IPS-NIHi7 (cell line): ENCODE data around the gene IL2RG.

Experiments used
- DNase-seq: peaks from one replicate; pipeline ENCODE4 v3.0.0; 2012; ENCODE audit warnings: mixed read lengths; ENCODE audit errors: extremely low spot score

The IL2RG gene

GRCh38 chrX:71111141-71111843 is at the start of gene IL2RG:
Gene IL2RG, minus strand, starts transcription at chrX:71111577. Its CDS starts 38 bp downstream, at chrX:71111539.
- DNase-seq = no peak

- DNase-seq = no peak
These were observed 49.1 kb upstream of the IL2RG start for GRCh38 chrX:71160475-71160874.

DNA sequence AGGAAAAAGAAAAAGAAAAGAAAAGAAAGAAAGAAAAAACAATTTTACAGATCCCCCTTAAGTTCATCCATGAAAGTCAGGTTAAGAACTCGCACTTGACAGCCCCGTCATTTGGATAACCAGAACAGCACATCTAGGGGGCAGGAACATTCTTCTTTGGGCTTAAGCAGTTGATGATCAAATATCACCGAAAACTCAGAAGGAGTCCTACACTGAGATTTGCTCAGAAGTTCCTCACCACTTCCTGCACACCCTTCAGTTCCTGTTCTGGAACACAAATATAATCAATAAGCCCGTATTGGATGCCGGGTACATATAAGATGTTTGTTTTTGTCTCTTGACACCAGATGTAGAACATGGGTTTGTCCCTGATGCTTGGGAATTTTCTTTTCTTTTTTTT is 48.0 kb upstream of the IL2RG start:
- no peak for DNase-seq

- no peak for DNase-seq
These were observed 47.2 kb upstream of the IL2RG start for GRCh38 chrX:71158603-71159002.

GRCh38 chrX:71154641-71155040 is 43.3 kb upstream of the IL2RG start:
- no peak for DNase-seq

DNA sequence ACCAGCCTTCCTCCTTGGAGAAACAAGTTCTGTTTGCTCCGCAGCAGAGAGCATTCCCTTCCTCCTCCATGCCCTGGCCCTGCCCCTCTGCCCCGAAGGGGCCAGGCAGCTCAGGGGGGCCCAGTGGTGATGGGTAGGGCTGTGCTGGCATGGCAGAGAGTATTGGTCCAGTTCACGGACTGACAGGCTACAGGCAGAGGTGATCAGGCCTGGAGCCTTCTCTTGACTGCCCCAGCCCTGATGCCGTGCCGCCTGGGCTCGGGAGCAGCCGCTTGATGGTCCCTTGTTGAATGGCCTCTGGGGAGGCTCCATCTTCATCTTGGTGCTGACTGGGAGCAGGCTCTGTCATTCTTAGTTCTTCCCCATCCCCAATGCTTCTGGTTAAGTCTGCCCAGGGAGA is 42.8 kb upstream of the IL2RG start:
- DNase-seq = no peak

DNA sequence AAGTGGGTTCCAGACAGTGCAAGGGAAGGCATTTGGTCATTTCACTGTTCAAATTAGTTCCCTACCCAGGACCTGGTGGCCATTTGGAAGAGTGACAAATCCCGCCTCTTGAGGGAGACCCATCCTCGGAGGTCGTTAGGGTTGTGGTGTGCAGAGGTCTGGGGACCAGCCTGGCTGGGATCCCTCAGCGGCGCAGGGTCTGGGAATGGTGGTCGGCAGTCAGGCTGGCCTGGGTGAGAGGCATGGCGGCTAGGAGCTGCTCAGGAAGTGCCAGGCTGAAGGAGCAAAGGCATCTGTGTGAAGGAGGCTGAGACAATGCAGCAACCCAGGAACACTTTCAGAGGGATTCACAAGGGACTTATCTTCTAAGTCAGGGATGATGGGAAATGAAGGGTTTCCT is 40.0 kb upstream of the IL2RG start:
- DNase-seq = no peak

- DNase-seq = no peak
These were observed 36.9 kb upstream of the IL2RG start for GRCh38 chrX:71148278-71148663.

GRCh38 chrX:71147496-71148277 is 36.3 kb upstream of the IL2RG start:
- no peak for DNase-seq

DNA sequence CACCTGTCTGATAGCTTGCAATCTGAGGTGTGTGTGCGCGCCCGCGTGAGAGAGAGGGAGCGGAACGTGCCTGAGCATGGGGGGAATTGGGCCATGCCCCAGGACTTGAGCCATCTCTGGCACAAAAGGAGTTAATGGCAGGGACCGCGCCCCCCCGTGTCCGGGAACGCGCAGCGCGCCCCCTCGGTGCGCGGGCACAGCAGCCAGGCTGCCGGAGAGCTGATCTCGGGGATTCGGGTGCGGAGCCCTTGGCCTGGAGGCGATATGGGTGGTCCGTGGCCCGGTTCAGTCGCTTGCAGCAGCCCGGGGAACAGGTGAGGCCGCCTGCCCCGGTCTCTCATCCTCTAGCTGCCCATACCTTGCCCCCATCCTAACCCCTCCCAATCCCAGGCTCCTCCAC is 33.3 kb upstream of the IL2RG start, which contains the start of gene NLGN3:
NLGN3 (plus strand) TSS at position 191 of the 400 bp plus-strand sequence. CDS start 2,909 bp downstream, outside the sequence.
- DNase-seq = peak; percentile 51

- no peak for DNase-seq
These were observed 32.1 kb upstream of the IL2RG start for GRCh38 chrX:71143508-71143907.

GRCh38 chrX:71140440-71140839 is 29.1 kb upstream of the IL2RG start:
- no peak for DNase-seq

DNA sequence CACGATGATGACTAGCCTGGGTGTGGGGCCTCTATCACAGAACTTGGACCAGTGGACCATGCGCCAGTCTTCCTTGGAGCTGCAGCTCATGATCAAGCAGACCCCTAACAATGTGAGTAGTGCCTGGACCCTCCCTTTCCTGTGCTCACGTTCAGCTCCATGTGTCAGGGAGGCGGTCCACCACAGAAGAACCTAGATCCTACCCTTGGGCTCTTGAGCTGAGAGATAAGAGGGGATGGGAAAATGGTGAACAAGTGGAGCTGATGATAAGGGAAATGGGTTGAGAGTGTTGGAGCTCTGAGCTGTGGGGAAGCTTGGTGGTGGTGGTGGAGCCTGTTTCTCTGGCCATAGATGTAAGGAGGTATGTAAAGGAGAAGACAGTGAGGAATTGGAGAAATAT is 20.1 kb upstream of the IL2RG start:
- no peak for DNase-seq

GRCh38 chrX:71128915-71129765 is 17.8 kb upstream of the IL2RG start:
- peak; percentile 75 for DNase-seq

DNA sequence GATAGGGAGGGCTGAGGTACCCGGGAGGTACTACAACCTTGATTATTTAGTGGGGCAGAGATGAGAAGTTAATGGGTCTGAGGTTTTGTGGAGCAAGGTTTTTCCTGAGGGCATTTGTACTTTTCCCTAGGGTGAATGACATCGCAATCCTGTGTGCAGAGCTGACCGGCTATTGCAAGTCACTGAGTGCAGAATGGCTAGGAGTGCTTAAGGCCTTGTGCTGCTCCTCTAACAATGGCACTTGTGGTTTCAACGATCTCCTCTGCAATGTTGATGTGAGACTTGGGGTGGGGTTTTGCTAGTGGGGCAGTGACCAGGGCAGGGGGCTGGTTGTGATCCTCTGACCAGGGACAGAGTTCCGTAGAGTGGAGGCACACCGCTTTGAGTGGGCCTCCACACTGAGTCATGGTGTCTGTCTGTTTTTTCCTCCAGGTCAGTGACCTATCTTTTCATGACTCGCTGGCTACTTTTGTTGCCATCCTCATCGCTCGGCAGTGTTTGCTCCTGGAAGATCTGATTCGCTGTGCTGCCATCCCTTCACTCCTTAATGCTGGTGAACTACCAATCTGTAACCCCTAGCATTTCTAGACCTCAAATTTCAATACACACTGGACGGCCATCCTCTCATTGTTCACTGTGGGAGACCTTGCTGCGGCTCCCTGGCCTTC is 16.9 kb upstream of the IL2RG start:
- DNase-seq = no peak

GRCh38 chrX:71118985-71119535 is 7.7 kb upstream of the IL2RG start:
- no peak for DNase-seq

DNA sequence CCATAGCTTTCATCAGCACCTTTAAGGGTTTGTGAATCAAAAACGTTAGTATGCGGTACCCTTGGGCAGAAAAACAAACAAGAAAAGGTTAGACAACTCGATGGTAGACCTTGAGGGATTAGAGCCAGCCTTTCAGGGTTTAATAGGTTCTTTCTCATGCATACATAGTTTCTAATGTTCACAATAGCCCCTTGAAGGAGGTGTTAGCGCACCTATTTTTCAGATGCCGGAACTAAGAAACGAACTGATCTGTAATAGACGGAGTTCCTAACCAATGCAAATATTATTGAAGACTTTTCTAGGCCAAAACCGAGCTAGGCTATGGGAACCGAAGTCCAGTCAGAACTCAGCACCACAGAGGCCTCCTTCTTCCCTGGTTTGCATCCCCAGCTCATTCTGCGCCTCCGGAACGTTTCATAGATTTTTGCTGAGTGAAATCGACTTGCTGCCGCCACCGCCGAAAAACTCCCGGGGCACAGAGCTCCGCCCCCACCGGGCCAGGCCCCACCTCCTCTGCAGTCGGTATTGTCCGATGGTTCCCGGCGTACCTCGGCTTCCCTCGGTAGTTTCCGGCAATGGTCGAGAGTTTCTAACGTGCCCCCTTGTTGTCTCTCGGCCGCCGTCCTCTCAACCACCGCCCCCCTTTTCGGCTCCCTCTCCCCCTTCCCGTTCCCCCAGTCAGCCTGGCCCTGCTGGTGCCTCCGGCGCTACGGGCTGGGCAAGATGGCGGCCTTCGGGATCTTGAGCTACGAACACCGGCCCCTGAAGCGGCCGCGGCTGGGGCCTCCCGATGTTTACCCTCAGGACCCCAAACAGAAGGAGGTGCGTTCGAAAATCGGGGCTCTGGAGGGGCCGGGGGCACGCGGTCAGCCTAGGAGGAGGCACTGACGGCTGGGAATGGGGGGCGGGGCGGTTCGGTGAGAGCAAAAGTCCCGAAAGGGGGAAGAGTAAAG is 6.9 kb upstream of the IL2RG start, which contains the start of gene MED12:
MED12 (plus strand) TSS at position 565 of the 953 bp plus-strand sequence; CDS start at position 724, 159 bp downstream.
- peak; percentile 84 for DNase-seq

DNA sequence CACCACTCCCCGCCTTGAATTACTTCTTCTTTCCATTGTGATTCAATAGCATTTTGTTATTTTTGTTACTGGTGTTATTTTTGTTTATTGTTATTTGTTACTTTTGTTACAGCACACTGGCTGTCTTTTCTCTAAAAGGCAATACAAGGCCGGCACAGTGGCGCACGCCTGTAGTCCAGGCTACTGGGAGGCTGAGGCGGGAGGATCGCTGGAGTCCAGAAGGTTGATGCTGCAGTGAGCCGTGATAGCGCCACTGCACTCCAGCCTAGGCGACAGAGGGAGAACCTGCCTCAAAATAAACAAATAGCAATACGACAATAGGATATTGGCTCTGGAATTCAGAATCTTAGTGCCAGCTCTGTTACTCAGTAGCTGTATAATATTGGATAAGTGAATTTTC is 6.0 kb upstream of the IL2RG start:
- no peak for DNase-seq

- DNase-seq = no peak
These were observed 599 bp upstream of the IL2RG start for GRCh38 chrX:71111921-71112431.

DNA sequence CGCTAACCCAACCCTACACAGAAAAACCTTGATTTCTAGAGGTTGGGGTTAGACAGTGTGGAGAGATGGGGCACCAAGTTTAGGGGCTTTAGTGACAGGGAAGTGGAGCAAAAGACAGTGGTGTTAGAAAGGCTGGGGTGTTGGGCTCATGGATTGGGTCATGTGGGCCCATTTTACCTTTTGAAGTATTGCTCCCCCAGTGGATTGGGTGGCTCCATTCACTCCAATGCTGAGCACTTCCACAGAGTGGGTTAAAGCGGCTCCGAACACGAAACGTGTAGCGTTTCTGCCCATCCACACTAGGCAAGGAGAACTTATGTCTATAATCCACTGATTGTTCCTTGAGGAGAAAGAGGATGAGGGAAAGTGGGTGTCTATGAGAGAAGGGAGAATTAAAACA is 2.3 kb downstream of the IL2RG start:
- DNase-seq = no peak
